HG03460 (cell line): ENCODE results near the gene ERMAP.
A peak's percentile ranks its signal among the peaks of the same experiment; 100 is the strongest.
"Not testable (repeated sequence)": the region's sequence is repeated elsewhere in the genome, so short reads cannot be mapped to it uniquely, and the experiment has no call there.

Source experiments
- ATAC-seq: cut with Tn5 transposase; IDR thresholded peaks from one replicate; pipeline ENCODE4 v1.9.1; 2021; ENCODE audit not compliant: unreplicated experiment

The ERMAP gene

GRCh38 chr1:42807056-42807668 is 9.8 kb upstream of the ERMAP start:
- no peak for ATAC-seq

GRCh38 chr1:42814815-42815214 is 2.1 kb upstream of the ERMAP start:
- ATAC-seq: not testable (repeated sequence)

GRCh38 chr1:42815941-42816584 is 859 bp upstream of the ERMAP start:
- peak; percentile 3 for ATAC-seq

GRCh38 chr1:42817440-42817767 is 482 bp downstream of the ERMAP start:
- ATAC-seq: no peak

GRCh38 chr1:42817976-42818375 is 1.1 kb downstream of the ERMAP start:
- no peak for ATAC-seq

- ATAC-seq: no peak
Measured at GRCh38 chr1:42820813-42821212, 3.9 kb downstream of the ERMAP start.

GRCh38 chr1:42821690-42822089 is 4.8 kb downstream of the ERMAP start:
- no peak for ATAC-seq

GRCh38 chr1:42822800-42823392 is 6.0 kb downstream of the ERMAP start:
- ATAC-seq: no peak

- ATAC-seq: no peak
Measured at GRCh38 chr1:42824481-42825035, 7.6 kb downstream of the ERMAP start.

GRCh38 chr1:42825036-42825851 is 8.3 kb downstream of the ERMAP start:
- ATAC-seq: no peak

- no peak for ATAC-seq
Measured at GRCh38 chr1:42830631-42831030, 13.7 kb downstream of the ERMAP start.

- no peak for ATAC-seq
Measured at GRCh38 chr1:42831273-42831672, 14.4 kb downstream of the ERMAP start.

GRCh38 chr1:42832641-42833240 is 15.8 kb downstream of the ERMAP start:
- no peak for ATAC-seq

GRCh38 chr1:42833981-42834380 is 17.1 kb downstream of the ERMAP start:
- ATAC-seq: no peak

- ATAC-seq: no peak
Measured at GRCh38 chr1:42834803-42835202, 17.9 kb downstream of the ERMAP start.

GRCh38 chr1:42835422-42835821 is 18.5 kb downstream of the ERMAP start:
- ATAC-seq: no peak

- ATAC-seq: no peak
Measured at GRCh38 chr1:42837709-42838108, 20.8 kb downstream of the ERMAP start.

- ATAC-seq: no peak
Measured at GRCh38 chr1:42838482-42839190, 21.7 kb downstream of the ERMAP start.

- no peak for ATAC-seq
Measured at GRCh38 chr1:42841010-42841409, 24.1 kb downstream of the ERMAP start.

- no peak for ATAC-seq
Measured at GRCh38 chr1:42841440-42842147, 24.7 kb downstream of the ERMAP start.
